Activated CD4-positive, alpha-beta T cell treated with anti-CD3 and anti-CD28 coated beads, Interleukin-2, amount 50 U/mL, for 24 hours (primary cell): Measurements from ENCODE around the gene SLC25A11.
"Not testable (repeated sequence)": the region's sequence is repeated elsewhere in the genome, so short reads cannot be mapped to it uniquely, and the experiment has no call there.

Source experiments
- DNase-seq, 2 donors: peaks; one replicate each; pipeline ENCODE4 v3.0.0-alpha.2; 2020; ENCODE audit warnings: low read depth in 1 of 2, low spot score in 1 of 2

SLC25A11 gene

GRCh38 chr17:4920351-4921048 is 19.3 kb downstream of the SLC25A11 start:
- no peak for DNase-seq

- DNase-seq = no peak
Observed at GRCh38 chr17:4919511-4920047, 20.3 kb downstream of the SLC25A11 start.

GRCh38 chr17:4914551-4914950 is 25.3 kb downstream of the SLC25A11 start:
- not testable (repeated sequence) for DNase-seq

- DNase-seq = no peak
Observed at GRCh38 chr17:4913994-4914393, 25.9 kb downstream of the SLC25A11 start.

GRCh38 chr17:4908711-4909496 is 30.9 kb downstream of the SLC25A11 start:
- DNase-seq = peak; percentile 31 to 57

- no peak for DNase-seq
Observed at GRCh38 chr17:4908301-4908700, 31.5 kb downstream of the SLC25A11 start.

- not testable (repeated sequence) for DNase-seq
Observed at GRCh38 chr17:4906642-4907041, 33.2 kb downstream of the SLC25A11 start.

- peak; percentile 46 to 74 for DNase-seq
Observed at GRCh38 chr17:4903051-4903818, 36.6 kb downstream of the SLC25A11 start, which contains the start of gene CHRNE. TSS of gene CHRNE (minus strand) at chr17:4903098. CDS start at chr17:4903063, 35 bp downstream.

GRCh38 chr17:4902540-4902939 is 37.3 kb downstream of the SLC25A11 start:
- no peak for DNase-seq

GRCh38 chr17:4901648-4902344 is 38.0 kb downstream of the SLC25A11 start:
- no peak for DNase-seq

- DNase-seq = no peak
Observed at GRCh38 chr17:4901108-4901647, 38.7 kb downstream of the SLC25A11 start.

- peak in 1 of 2 donors; percentile 12 for DNase-seq
Observed at GRCh38 chr17:4900231-4901107, 39.4 kb downstream of the SLC25A11 start.

GRCh38 chr17:4899341-4900230 is 40.3 kb downstream of the SLC25A11 start, which contains the start of gene C17orf107:
TSS of gene C17orf107 (plus strand) at chr17:4899536. CDS start at chr17:4899763, 227 bp downstream.
- peak; percentile 88 to 93 for DNase-seq

- DNase-seq = no peak
Observed at GRCh38 chr17:4898927-4899326, 40.9 kb downstream of the SLC25A11 start.

GRCh38 chr17:4898351-4898750 is 41.5 kb downstream of the SLC25A11 start:
- no peak for DNase-seq

- DNase-seq = no peak
Observed at GRCh38 chr17:4897785-4898184, 42.1 kb downstream of the SLC25A11 start.

GRCh38 chr17:4897198-4897687 is 42.6 kb downstream of the SLC25A11 start:
- DNase-seq = no peak
